GM21390 (cell line): ENCODE data around the gene SMIM14.
"Not testable (repeated sequence)": the region's sequence is repeated elsewhere in the genome, so short reads cannot be mapped to it uniquely, and the experiment has no call there.

ENCODE experiments used
- ATAC-seq: cut with Tn5 transposase; IDR thresholded peaks from one replicate; pipeline ENCODE4 v1.9.1; 2021; ENCODE audit not compliant: unreplicated experiment

The SMIM14 gene

DNA sequence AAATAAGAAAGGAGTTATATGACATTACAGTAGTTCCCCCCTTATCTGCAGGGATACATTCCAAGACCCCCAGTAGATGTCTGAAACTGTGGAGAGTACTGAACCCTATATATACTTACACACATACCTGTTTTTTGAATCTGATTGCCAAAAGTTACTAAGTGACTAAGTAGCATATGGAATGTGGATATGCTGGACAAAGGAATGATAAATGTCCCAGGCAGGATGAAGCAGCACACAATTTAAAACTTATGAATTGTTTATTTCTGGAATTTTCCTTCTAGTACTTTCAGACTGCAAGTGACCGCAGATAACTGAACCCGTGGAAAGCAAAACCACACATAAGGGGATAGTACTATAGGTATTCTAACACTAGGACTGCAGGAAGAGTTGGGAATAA lies 134.1 kb downstream of the SMIM14 start:
- no peak for ATAC-seq

GRCh38 chr4:39502664-39503035 lies 136.0 kb downstream of the SMIM14 start:
- ATAC-seq = not testable (repeated sequence)

GRCh38 chr4:39502019-39502663 lies 136.5 kb downstream of the SMIM14 start:
- ATAC-seq = no peak

GRCh38 chr4:39498727-39499020 lies 140.0 kb downstream of the SMIM14 start:
- no peak for ATAC-seq

DNA sequence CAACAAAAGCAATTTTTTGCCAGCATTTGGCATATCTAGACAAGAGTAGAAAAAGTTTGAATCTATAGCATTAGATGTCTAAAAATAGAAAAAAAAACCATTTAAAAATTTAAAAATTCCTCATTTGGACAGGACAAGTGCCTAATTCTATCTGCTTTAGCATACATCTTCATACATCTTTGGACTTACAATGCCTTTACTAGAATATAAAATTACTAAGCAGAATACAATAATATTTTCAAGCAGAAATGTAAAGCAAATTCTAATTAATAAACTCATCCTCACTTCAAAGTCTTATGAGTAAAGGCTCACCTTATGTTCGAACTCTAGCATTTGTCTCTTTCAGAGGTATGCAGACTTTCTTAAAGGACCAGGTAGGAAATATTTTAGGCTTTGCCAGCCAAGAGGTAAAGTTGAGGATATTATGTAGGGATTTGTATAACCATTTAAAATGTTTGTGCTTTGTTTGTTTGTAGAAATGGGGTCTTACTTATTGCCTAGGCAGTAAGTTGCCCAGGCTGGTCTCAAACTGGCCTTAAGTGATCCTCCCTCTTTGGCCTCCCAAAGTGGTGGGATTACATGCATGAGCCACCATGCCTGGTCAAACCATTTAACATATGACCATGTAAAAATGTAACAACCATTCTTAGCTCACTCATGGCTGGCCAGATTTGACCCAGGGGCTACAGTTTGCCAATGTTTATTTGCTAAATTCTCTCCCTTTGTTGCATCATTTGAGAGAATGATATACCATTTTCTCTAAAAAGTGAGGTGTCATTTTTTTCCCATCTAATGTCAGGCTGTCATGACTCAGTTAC lies 140.5 kb downstream of the SMIM14 start:
- no peak for ATAC-seq
